WTC11 (cell line): ENCODE data around the gene ENKUR.

Experiments
- CREB1 ChIP-seq: sonication (generic); formaldehyde crosslinking; IDR thresholded peaks from 2 replicates; pipeline ENCODE4 v1.8.0; 2023; ENCODE audit warnings: mild to moderate bottlenecking, missing genetic modification reagents
- CTCF ChIP-seq: fragments of 200-600 bp; IDR thresholded peaks from 2 replicates; pipeline ENCODE4 v1.8.0; 2022; ENCODE audit warnings: antibody characterized with exemption
- FOXP1 ChIP-seq: sonication (generic); formaldehyde crosslinking; IDR thresholded peaks from 2 replicates; pipeline ENCODE4 v1.8.0; 2022; ENCODE audit warnings: missing genetic modification reagents, mild to moderate bottlenecking, moderate library complexity, borderline replicate concordance
- HMGXB4 ChIP-seq: sonication (generic); formaldehyde crosslinking; IDR thresholded peaks from 2 replicates; pipeline ENCODE4 v1.8.1; 2023; ENCODE audit warnings: mild to moderate bottlenecking, moderate library complexity, missing genetic modification reagents
- ZNF425 ChIP-seq: fragments of 250-450 bp; sonication (Bioruptor Pico); conservative IDR thresholded peaks from 2 replicates; pipeline ENCODE4 v1.9.0; 2021; ENCODE audit warnings: mild to moderate bottlenecking

- TF ChIP-seq CREB1 (no peak), FOXP1 (CRISPR knock-in tag) (no peak), CTCF (no peak), ZNF425 (CRISPR knock-in tag) (no peak), HMGXB4 (CRISPR knock-in tag) (no peak)
These were observed 33.4 kb downstream of the ENKUR start for GRCh38 chr10:24982319-24983112.
